Stimulated activated CD4-positive, alpha-beta T cell treated with anti-CD3 and anti-CD28 coated beads, Interleukin-1b, Interleukin-23, amount 100 ng/mL, for 24 hours (primary cell): Measurements from ENCODE around the gene MAN1A2.
"Not testable (repeated sequence)": the region's sequence is repeated elsewhere in the genome, so short reads cannot be mapped to it uniquely, and the experiment has no call there.

Experiments used
- DNase-seq, 4 experiments: peaks; one replicate each; pipeline ENCODE4 v3.0.0-alpha.2; 2020; ENCODE audit warnings: low read depth in 4 of 4, low spot score in 1 of 4

MAN1A2 gene

GRCh38 chr1:117556341-117556740, 189.1 kb downstream of the MAN1A2 start:
- DNase-seq = no peak

DNA sequence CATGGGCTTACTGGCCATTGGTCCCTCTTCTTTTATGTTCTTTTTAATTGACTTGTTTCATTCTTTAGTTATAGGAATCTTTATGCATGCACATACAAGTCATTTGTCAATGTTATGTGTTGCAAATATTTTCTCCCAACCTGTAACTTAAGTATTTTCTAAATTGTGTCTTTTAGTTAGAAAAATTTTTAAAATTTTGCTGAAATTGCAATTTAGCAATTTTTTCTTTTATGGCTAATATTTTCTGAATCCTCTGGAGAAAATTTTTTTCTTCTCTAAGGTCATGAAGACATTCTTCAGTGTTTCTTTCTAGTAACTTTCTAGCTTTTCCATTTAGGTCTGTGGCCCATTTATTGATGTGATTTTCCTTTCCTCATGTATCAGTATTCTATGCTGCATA, 189.7 kb downstream of the MAN1A2 start:
- no peak for DNase-seq

GRCh38 chr1:117558451-117558850, 191.2 kb downstream of the MAN1A2 start:
- DNase-seq = not testable (repeated sequence)

GRCh38 chr1:117559139-117559538, 191.9 kb downstream of the MAN1A2 start:
- no peak for DNase-seq

DNA sequence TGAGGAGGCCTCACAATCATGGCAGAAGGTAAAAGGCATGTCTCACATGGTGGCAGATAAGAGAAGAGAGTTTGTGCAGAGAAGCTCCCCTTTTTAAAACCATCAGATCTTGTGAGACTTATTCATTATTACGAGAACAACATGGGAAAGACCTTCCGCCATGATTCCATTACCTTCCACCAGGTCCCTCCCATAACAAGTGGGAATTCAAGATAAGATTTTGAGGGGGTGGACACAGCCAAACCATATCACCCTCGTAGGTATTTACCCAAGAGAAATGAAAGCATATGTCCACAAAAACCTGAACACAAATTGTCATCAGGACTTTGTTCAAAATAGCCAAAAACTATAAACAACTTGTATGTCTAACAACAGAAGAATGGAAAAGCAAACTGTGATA, 192.7 kb downstream of the MAN1A2 start:
- no peak for DNase-seq

DNA sequence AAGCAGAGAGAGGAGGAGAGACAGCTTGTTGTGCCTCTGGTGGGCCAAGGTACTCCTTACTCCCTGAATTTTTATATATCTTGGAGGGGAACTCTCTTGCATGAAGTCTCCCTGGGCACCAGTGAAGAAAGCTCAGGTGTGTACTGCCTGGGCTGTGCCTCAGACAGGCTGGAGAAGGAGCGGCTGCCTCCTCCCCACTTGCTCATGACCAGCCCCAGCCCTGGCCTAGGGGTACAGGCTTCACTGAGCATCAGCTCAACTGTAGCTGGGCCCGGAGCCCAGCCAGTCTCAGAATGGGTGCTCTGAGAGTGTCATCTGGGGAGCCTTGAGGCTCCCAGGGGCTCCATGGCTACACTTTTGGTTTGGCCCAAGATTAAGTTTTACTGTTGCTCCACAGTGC, 193.8 kb downstream of the MAN1A2 start:
- DNase-seq = no peak

- DNase-seq = no peak
Measured at GRCh38 chr1:117561551-117561950, 194.3 kb downstream of the MAN1A2 start.

GRCh38 chr1:117562581-117563491, 195.6 kb downstream of the MAN1A2 start:
- no peak for DNase-seq

GRCh38 chr1:117563492-117563875, 196.2 kb downstream of the MAN1A2 start:
- no peak for DNase-seq

DNA sequence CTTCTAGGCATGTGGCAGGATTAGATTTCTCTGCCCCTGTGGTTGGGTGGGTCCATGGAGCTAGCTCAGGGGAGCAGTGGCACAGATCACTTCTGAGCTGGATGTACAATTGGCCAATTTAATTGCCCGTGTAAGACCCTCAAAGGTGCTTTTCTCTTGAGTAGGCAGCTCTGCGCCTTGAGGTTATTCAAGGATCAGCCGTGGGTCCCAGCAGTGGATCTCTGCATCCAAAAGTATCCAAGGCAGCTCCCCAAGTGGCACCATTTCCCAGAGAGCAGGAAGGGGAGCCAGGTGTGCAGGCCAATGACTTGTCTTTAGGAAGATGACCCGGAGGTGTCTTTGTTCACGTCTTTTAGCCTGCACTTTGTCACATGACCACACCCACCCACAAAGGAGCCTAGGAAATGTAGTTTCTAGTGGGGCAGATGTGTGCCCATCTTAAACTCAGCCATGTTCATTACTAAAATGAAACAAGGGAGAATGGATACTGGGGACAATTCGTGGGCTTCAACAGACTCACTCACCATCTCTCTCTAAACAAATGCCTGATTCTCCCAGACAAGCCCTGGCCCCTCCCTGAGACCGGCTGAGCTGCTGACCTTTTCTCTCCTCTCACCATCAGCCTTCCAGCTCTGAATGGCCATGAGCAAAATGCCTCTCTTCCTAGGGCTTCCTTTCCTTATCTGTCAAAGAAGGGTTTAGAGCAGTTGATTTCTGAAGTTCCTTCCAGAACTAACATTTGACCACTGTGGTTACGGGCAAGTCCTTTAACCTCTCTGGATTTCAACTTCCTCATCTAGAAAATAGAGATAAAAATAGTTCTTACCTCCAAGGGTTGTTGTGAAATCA, 197.2 kb downstream of the MAN1A2 start:
- no peak for DNase-seq

- DNase-seq = no peak
Measured at GRCh38 chr1:117565076-117565556, 197.9 kb downstream of the MAN1A2 start.

GRCh38 chr1:117565745-117566455, 198.7 kb downstream of the MAN1A2 start:
- no peak for DNase-seq

- DNase-seq = no peak
Measured at GRCh38 chr1:117566556-117566955, 199.3 kb downstream of the MAN1A2 start.

DNA sequence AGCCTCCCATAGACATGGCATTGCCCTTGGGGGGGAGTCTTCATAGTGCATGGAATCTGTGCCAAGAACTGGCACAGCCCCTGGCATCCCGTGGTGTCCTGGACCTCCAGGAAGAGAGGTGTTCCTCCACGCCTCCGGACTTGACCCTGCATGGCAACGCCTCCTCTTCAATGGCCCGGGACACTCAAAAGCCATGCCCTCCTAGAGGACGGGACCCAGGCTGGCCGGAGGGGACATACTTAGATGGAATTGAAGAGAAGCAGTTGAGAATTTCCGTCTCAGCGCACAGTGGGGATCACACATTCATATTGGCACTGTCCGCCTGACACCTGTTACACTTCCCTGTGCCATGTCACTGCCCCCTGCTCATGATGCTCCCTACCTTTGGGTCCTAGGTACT, 200.2 kb downstream of the MAN1A2 start:
- DNase-seq = no peak

GRCh38 chr1:117567976-117568375, 200.7 kb downstream of the MAN1A2 start:
- no peak for DNase-seq

DNA sequence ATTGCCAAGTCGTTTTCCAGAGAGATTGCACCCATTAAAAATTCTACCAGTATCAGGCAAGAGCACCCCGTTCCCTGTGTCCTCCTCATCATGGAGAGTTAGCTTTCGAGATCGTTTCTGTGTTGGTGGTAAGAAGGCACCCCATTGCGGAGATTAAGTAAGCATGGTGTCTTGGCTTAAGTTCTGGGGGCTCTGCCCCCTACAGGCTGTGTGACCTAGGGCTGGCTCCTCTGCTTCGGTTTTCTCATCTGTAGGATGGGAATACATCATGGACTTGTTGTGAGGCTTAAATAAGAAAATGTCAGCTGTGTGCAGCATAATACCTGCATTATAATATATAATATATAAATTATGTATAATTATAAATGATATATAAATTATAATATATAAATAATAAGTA, 201.8 kb downstream of the MAN1A2 start:
- DNase-seq = no peak

DNA sequence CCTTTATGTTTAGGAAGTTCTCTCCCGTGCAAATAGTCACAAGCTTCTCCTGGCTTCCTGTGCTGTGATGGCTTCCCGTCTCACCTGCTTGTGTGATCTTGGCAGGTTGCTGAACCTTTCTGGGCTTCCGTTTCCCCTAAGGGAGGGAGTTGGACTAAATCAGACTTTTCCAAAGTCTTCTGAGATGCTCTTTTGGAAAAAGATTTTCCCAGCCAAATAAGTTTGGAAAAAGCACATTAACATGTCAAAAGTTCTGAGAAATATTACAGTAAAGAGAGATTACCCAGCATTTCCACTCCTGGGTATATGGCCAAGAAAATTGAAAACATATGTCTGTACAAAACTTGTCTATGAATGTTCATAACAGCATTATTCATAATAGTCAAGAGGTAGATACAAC, 202.6 kb downstream of the MAN1A2 start:
- DNase-seq = no peak

DNA sequence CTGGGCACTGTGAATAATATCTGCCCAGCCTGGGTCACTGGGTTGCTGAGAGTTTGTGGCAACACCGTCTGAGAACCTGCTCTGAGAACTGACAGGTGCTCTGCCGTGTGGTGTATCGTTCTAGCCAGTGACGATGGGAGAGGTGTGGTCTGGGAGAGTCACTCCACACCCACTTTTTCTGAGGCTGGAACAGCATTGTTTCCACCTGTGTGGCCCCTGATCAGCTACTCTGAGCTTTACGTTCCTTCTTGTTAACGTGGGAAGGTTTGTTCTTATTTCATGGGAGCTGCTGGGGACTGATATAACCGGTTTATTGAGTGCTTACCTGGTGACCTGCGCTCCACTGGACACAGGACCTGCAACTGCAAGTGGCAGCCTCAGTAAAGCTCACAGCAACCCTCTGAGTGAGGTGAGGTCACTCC, 203.8 kb downstream of the MAN1A2 start:
- DNase-seq = no peak

GRCh38 chr1:117571496-117571895, 204.2 kb downstream of the MAN1A2 start:
- DNase-seq = no peak

DNA sequence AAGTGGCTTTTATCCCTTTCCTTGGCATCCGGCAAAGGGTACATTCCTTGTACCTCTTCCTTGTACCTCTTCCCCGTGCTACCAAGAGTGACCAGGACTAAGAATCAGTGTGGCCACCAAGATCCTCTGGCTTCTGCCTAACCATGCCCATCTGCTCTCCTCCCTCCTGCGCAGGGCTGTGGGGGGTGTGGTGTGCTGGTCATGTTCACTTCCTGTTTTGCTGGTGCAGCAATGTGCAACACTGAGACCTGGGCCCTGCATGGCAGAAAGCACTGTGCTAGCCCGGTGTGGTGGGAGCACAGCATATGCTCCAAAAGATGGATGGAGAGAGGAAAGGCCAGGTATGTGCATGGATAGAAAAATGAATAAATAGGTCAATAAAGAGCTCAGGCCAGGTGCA, 205.3 kb downstream of the MAN1A2 start:
- no peak for DNase-seq

- peak in 1 of 4 experiments; percentile 4 for DNase-seq
Measured at GRCh38 chr1:117573386-117574023, 206.3 kb downstream of the MAN1A2 start.
